NCI-H2107 treated with DMSO at 0.1 percent for 48 hours (cell line): ENCODE results near the gene CORIN.
"Not testable (repeated sequence)": the region's sequence is repeated elsewhere in the genome, so short reads cannot be mapped to it uniquely, and the experiment has no call there.

Experiments used
- DNase-seq: peaks from one replicate; lab custom pipeline; 2025; ENCODE audit not compliant: unreplicated experiment; lab: John Stamatoyannopoulos, UW

The CORIN gene

DNA sequence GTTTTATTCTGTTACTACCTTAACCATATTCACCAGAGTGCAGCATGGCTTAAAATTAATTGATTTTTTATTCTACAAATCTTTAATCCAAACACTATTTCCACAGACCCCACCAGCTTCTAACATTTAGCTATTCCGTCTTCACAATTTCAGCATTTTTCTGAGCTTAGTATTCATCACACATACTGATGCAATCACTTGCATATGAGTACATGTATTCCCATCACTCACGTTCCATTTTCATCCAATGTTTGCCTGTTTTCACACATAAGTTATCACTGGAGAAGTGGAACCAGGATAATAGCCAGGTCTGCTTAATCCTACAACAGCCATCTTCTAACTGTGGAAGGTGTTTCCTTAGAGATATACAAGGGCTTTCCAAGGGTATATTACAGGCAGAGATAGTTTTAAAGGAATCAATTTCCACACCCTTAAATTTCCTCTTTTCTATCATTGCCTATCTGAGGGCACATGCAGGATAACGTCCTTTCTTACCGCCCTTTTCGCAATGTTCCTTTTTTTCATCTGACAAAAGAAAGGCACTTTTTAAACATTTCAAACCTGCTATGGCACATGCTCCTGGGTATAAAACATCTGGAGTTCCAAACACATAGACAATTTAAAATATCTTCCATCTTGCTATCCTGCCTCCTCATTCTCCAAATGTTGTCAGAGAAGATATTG lies 115.8 kb downstream of the CORIN start:
- DNase-seq: no peak

DNA sequence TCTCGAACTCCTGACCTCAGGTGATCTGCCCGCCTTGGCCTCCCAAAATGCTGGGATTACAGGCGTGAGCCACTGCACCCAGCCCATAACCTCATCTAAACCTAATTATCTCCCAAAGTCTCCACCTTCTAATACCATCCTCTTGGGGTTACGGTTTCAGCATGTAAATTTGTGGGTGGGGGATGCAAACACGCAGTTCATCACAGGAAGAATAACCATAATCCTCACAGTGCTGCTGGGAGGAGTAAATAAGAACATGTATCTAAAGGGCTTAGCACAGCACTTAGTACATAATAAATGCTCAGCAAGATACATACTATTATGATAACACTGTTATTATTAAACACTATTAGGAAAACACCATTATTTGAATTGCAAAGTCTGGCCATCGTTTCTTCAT lies 116.4 kb downstream of the CORIN start:
- no peak for DNase-seq

- DNase-seq: no peak
These were observed 117.1 kb downstream of the CORIN start for GRCh38 chr4:47720787-47721186.

DNA sequence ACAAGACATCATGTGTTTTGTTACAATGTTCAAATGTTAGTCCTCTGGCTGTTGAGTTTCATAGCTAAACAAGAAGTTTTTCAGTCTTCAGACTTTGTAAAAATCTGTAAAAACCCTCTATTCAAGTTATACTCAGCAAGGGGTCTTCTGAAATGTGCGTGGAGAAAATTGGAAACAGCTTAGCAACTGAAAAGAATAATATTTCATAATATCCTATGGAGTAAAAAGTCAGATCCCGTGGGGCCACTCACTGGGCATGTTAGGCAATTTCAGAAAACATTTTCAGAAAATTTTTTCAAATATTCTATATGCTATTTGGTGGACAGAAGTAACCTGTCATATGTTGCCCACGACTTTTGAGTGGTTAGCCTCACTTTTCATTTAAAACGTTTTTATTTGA lies 118.3 kb downstream of the CORIN start:
- DNase-seq: no peak

DNA sequence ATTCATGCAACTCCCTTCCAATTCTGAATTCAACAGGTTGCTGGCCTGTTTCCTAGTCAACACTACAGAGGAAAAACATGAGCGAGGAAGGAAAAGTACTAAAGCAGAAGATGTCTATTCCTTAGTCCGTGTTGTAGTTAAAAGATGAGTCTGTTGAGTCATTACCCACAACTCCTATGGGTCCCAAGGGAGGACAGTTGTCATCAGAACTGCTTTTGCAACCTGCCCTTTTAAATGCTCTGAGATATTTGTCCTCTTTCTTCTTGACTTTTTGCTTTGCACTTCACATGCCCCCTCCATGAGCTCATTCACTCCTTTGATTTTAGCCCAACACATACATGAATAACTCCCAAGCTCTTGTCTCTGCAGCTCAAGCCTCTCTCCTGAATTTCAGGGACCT lies 119.2 kb downstream of the CORIN start:
- DNase-seq: no peak

GRCh38 chr4:47717188-47717587 lies 120.7 kb downstream of the CORIN start:
- DNase-seq: no peak

- no peak for DNase-seq
These were observed 122.0 kb downstream of the CORIN start for GRCh38 chr4:47715716-47716416.

- no peak for DNase-seq
These were observed 123.6 kb downstream of the CORIN start for GRCh38 chr4:47714269-47714668.

GRCh38 chr4:47713129-47713834 lies 124.6 kb downstream of the CORIN start:
- no peak for DNase-seq

- DNase-seq: no peak
These were observed 126.2 kb downstream of the CORIN start for GRCh38 chr4:47711646-47712045.

DNA sequence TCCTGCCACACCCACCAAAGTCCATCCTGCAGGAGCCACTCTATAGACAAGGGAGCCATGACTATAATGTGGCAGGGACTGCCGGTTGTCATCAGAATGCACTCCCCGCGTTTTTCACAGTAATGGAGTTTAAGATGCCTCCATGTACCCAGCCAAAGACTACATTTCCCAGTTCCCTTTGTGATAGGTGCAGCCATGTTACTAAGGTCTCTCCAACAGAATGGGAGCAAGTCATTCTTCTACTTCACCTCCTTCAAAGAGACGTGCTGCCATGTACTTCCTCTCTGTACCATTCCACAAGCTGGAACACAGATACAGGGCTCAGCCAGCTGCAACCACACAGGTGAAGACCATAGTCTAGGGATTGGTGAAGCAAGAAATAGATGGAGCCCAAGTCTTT lies 126.7 kb downstream of the CORIN start:
- DNase-seq: no peak

- not testable (repeated sequence) for DNase-seq
These were observed 131.5 kb downstream of the CORIN start for GRCh38 chr4:47706352-47706751.

GRCh38 chr4:47705326-47705981 lies 132.4 kb downstream of the CORIN start:
- DNase-seq: no peak

DNA sequence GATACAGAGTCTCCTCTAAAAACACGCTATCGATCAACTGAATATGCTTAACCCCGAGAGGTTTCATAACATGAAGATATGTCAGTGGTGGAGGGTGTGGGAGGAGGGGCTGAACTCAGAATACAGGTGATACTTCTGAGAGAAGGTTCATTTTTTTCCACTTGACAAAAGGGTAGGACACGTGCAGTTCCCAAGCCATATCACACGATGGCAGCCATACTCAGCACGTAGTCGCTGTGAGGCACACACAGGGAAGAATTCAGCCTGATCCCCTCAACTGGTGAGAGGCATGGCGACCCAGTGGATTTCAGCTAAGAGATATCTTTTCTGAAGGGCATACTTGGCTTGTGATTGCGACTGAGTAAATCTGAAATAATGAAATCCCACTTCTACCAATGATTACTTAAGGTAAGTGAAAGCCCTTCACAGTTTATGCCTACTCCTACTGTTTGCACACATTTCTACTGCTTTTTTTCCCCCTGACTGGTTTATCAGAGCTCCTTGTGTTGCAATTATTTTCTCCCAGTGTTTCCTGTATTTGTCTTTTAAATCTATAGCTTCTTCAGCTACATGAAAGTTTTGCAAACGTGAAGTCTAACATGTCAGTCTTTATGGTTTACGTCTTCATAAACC lies 133.1 kb downstream of the CORIN start:
- peak; percentile 7 for DNase-seq

DNA sequence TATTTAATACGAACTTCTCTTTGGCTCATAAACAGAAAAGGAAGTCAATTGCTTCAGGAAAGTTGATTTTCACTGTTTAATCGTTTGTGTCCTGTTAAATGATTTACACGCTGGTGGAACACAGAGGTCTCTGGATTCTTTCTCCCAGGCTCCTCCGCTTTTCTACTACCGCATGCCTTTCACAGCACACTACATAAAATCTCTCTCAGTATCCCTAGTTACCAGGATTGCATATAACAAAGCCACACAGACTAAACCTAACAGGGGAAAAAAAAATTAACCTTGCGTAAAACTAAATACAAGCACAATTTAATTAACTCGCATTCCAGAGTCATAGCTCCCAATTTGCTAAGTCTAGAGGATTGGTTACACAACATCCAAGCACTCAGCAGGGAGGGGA lies 133.9 kb downstream of the CORIN start:
- no peak for DNase-seq

- DNase-seq: no peak
These were observed 134.9 kb downstream of the CORIN start for GRCh38 chr4:47703008-47703407.

GRCh38 chr4:47701286-47701685 lies 136.6 kb downstream of the CORIN start:
- no peak for DNase-seq

GRCh38 chr4:47698837-47699236 lies 139.0 kb downstream of the CORIN start:
- no peak for DNase-seq

DNA sequence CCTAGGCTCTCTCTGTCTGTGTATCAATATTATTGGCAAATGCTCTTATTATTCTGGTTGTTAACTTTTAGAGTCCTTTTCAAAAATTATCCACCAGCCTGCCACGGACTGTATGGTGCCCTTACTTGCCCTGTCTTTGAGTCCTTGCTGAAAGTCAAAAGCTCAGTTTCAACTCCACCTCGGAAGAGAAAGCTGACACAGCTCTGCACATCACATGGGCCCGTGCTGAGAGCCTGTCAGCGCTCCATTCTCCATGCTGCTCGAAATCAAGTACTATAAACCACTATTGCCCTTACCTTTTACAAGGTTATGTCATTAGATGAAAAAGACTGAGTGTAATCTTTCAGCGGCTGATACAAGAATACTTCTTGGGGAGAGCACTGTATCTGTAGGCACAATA lies 141.0 kb downstream of the CORIN start:
- no peak for DNase-seq

DNA sequence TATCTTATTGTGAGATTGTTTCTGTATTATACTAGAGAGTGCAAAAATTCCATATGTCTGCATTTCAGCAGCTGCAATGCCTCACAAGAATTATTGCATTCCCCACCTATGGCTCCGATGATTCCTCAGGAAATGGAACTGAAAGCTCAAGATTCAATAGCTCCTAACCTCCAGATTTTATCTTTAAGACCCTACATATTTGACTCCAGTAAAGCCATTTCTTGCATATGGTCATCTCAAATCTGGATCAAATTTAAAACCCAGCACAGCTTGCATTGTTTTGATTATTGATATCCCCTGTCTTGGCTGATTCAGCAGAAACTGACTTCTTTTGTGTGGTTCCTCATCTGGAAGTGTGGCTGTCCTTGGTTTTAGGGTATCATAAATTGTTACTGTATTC lies 142.6 kb downstream of the CORIN start:
- DNase-seq: no peak

DNA sequence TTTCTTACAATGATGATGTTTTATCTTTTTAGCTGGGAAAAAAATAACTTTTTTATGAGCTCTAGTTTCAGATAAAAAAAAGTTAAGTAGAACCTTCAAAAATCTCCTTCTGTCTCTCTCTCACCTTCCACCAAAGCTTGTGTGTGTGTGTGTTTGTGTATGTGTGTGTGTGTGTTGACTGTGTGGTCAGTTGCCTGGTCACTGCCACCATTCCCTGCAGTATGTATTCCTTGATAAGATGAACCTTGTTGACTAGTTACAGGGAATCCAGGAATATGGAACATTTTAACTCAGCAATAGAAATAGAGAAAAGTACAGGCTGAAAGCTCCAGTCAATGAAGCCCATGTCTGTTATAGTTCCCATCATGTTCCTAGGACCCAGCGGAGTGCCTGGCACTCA lies 143.5 kb downstream of the CORIN start:
- no peak for DNase-seq
